ENCODE data around the gene ELK3. TPM values are rescaled to one million over a fixed set of nuclear protein-coding genes. Genes with fewer than 3 reads are reported as not detected.

Gene ELK3
- 24.2 TPM for polyA plus RNA-seq (2013, experiment 1 of 2)
- polyA plus RNA-seq (2013, experiment 2 of 2): 24.0 TPM

DNA sequence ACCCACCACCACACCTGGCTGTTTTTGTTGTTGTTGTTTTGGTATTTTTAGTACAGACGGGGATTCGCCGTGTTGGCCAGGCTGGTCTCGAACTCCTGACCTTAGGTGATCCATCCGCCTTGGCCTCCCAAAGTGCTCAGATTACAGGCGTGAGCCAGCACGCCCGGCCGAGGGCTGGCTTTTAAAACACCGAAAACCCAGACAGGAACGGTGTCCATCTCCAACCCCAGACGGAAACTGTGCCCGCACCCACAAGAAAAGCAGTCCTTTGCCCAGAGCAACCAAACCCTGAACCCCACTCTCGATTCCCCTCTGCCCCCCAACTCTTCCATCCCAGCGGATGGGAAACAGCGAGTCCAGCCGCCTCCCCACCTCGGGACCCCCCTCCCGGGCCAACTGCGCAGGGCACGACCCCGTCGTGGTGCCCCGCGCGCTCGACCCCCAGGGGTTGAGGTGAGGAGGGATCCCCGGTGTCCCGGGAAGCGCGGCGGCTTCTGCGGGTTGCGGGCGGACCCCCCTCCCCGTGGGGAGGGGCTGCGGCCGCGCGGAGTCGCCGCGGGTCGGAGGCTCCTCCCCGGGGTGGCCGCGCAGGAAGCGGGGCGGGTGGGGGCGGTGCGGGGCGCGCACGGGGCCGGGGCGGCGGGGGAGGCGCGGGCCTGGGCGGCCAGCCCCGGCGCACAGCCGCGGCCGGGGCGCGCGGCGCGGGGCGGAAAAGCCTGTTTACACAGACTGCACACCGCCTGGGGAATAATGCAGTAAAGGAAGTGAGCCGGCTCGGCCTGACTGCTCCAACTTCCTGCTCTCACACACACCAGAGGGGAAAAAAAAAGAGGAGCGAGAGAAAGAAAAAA lies at the start of gene ELK3:
Gene ELK3 (plus strand): TSS at position 651 of the 851 bp plus-strand sequence.
- peak within 1 kb of the TSS; percentile 95 for H2BK120ac ChIP-seq (ENCODE audit: low read depth, low read length)
- peaks cover 8% of the 10 kb centered on the region for H3K79me2 ChIP-seq (ENCODE audit: control insufficient read depth, insufficient read depth, low read length)
- peak within 1 kb of the TSS; percentile 41 for H2BK5ac ChIP-seq (ENCODE audit: low read length)
- no peaks in the 10 kb centered on the region for H3K27me3 ChIP-seq (ENCODE audit: insufficient read depth, low read length, poor library complexity)
- H3K4me1 ChIP-seq (ENCODE audit: control insufficient read depth, low read depth, low read length): no peaks in the 10 kb centered on the region
- peak; percentile 72 for DNase-seq
- H4K8ac ChIP-seq (ENCODE audit: low read depth, low read length): no peak within 1 kb of the TSS
- no CpG with 5 or more reads among the region's 75 CpGs for WGBS (ENCODE audit: extremely low coverage, insufficient coverage, low lambda C conversion rate)
- peak within 1 kb of the TSS; percentile 94 for H3K56ac ChIP-seq (ENCODE audit: low read length)
- no peaks in the 10 kb centered on the region for H3K36me3 ChIP-seq (ENCODE audit: control insufficient read depth, insufficient read depth, low read length)
- H4K5ac ChIP-seq (ENCODE audit: low read length): no peak within 1 kb of the TSS
- H3K4me2 ChIP-seq (ENCODE audit: low read length): peak within 1 kb of the TSS; percentile 86
- peak within 1 kb of the TSS; percentile 86 for H2BK15ac ChIP-seq (replicated peaks; ENCODE audit: low read depth)
- peak within 1 kb of the TSS; percentile 98 for H3K4ac ChIP-seq (ENCODE audit: low read depth, low read length)
- H3K79me1 ChIP-seq (ENCODE audit: low read length): peaks cover 4% of the 10 kb centered on the region
- H2AK5ac ChIP-seq (ENCODE audit: low read length): no peak within 1 kb of the TSS
- peak within 1 kb of the TSS; percentile 100 for H3K18ac ChIP-seq (ENCODE audit: low read length)
- peak within 1 kb of the TSS; percentile 87 for H3K9ac ChIP-seq (ENCODE audit: low read length)
- H3K27ac ChIP-seq (ENCODE audit: low read depth, low read length): peak within 1 kb of the TSS; percentile 76
- peak within 1 kb of the TSS; percentile 90 for H3K23ac ChIP-seq (ENCODE audit: low read length)
- H3K4me3 ChIP-seq (ENCODE audit: low read length): peak within 1 kb of the TSS; percentile 73

DNA sequence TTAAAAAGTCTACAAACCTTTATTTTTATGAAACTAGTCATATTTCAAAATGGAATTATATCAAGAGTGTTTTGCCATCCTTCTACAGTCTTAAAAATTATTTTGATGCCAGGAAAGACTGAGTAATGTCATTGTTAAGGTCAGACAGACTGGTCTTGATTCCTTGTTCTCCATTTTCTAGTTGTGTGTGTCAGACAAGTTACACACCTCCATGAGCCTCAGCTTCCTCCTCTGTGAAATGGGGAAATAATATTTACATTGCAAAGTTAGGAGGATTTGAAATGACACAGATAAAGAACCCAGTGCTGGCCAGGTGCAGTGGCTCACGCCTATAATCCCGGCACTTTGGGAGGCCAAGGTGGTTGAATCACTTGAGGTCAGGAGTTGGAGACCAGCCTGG lies 47.4 kb upstream of the ELK3 start:
- Histone ChIP-seq H2AK5ac (ENCODE audit: low read length) (no peak overlapping the region), H4K8ac (ENCODE audit: low read depth, low read length) (no peak overlapping the region), H4K5ac (ENCODE audit: low read length) (no peak overlapping the region), H3K79me2 (ENCODE audit: control insufficient read depth, insufficient read depth, low read length) (no peaks in the 10 kb centered on the region), H3K18ac (ENCODE audit: low read length) (no peak overlapping the region), H3K4me1 (ENCODE audit: control insufficient read depth, low read depth, low read length) (no peaks in the 10 kb centered on the region), H3K36me3 (ENCODE audit: control insufficient read depth, insufficient read depth, low read length) (no peaks in the 10 kb centered on the region), H3K27me3 (ENCODE audit: insufficient read depth, low read length, poor library complexity) (no peaks in the 10 kb centered on the region), H2BK120ac (ENCODE audit: low read depth, low read length) (no peak overlapping the region), H3K9ac (ENCODE audit: low read length) (no peak overlapping the region), H3K4ac (ENCODE audit: low read depth, low read length) (no peak overlapping the region), H3K56ac (ENCODE audit: low read length) (no peak overlapping the region), H3K23ac (ENCODE audit: low read length) (no peak overlapping the region), H3K4me3 (ENCODE audit: low read length) (no peak overlapping the region), H2BK5ac (ENCODE audit: low read length) (no peak overlapping the region), H3K79me1 (ENCODE audit: low read length) (no peaks in the 10 kb centered on the region), H3K27ac (ENCODE audit: low read depth, low read length) (no peak overlapping the region), H3K4me2 (ENCODE audit: low read length) (no peak overlapping the region), H2BK15ac (replicated peaks; ENCODE audit: low read depth) (no peak overlapping the region)
- no CpG with 5 or more reads among the region's 2 CpGs for whole genome bisulfite sequencing (ENCODE audit: extremely low coverage, insufficient coverage, low lambda C conversion rate)
- DNase-seq: no peak

DNA sequence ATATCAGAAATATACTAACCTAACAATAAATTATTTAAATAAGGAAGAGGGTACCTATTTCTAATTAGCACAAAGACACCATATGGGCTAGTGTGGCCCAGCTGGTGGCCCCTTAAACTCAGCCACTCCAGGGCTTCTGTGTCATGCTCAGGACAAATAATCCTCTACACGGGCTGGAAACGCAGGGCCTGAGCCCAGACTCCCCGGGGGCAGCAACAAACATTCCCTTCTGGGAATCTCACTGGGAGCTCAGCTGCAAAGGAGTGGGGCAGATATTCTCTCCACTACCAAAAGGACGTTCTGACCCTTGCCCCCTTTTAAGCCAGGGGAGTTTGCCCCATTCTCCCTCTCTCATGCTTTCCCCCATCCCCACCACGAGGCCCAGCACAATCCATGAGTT lies 43.7 kb upstream of the ELK3 start:
- H2BK15ac ChIP-seq (replicated peaks; ENCODE audit: low read depth): no peak overlapping the region
- H3K36me3 ChIP-seq (ENCODE audit: control insufficient read depth, insufficient read depth, low read length): no peaks in the 10 kb centered on the region
- H3K56ac ChIP-seq (ENCODE audit: low read length): no peak overlapping the region
- H3K79me1 ChIP-seq (ENCODE audit: low read length): no peaks in the 10 kb centered on the region
- H2BK5ac ChIP-seq (ENCODE audit: low read length): no peak overlapping the region
- DNase-seq: no peak
- no peaks in the 10 kb centered on the region for H3K79me2 ChIP-seq (ENCODE audit: control insufficient read depth, insufficient read depth, low read length)
- H3K4me1 ChIP-seq (ENCODE audit: control insufficient read depth, low read depth, low read length): no peaks in the 10 kb centered on the region
- H3K18ac ChIP-seq (ENCODE audit: low read length): no peak overlapping the region
- no peaks in the 10 kb centered on the region for H3K27me3 ChIP-seq (ENCODE audit: insufficient read depth, low read length, poor library complexity)
- H4K8ac ChIP-seq (ENCODE audit: low read depth, low read length): no peak overlapping the region
- no peak overlapping the region for H2BK120ac ChIP-seq (ENCODE audit: low read depth, low read length)
- H4K5ac ChIP-seq (ENCODE audit: low read length): no peak overlapping the region
- H3K4me3 ChIP-seq (ENCODE audit: low read length): no peak overlapping the region
- H3K9ac ChIP-seq (ENCODE audit: low read length): no peak overlapping the region
- no CpG with 5 or more reads among the region's 5 CpGs for WGBS (ENCODE audit: extremely low coverage, insufficient coverage, low lambda C conversion rate)
- H3K4ac ChIP-seq (ENCODE audit: low read depth, low read length): no peak overlapping the region
- H3K23ac ChIP-seq (ENCODE audit: low read length): no peak overlapping the region
- H2AK5ac ChIP-seq (ENCODE audit: low read length): no peak overlapping the region
- no peak overlapping the region for H3K27ac ChIP-seq (ENCODE audit: low read depth, low read length)
- H3K4me2 ChIP-seq (ENCODE audit: low read length): no peak overlapping the region

GRCh38 chr12:96152164-96152563 lies 42.0 kb upstream of the ELK3 start:
- Histone ChIP-seq H3K27ac (ENCODE audit: low read depth, low read length) (no peak overlapping the region), H3K4me2 (ENCODE audit: low read length) (no peak overlapping the region), H3K79me1 (ENCODE audit: low read length) (no peaks in the 10 kb centered on the region), H3K36me3 (ENCODE audit: control insufficient read depth, insufficient read depth, low read length) (no peaks in the 10 kb centered on the region), H3K23ac (ENCODE audit: low read length) (no peak overlapping the region), H2AK5ac (ENCODE audit: low read length) (no peak overlapping the region), H3K27me3 (ENCODE audit: insufficient read depth, low read length, poor library complexity) (no peaks in the 10 kb centered on the region), H4K8ac (ENCODE audit: low read depth, low read length) (no peak overlapping the region), H3K56ac (ENCODE audit: low read length) (no peak overlapping the region), H3K4me3 (ENCODE audit: low read length) (no peak overlapping the region), H3K9ac (ENCODE audit: low read length) (no peak overlapping the region), H3K4ac (ENCODE audit: low read depth, low read length) (no peak overlapping the region), H2BK5ac (ENCODE audit: low read length) (no peak overlapping the region), H3K79me2 (ENCODE audit: control insufficient read depth, insufficient read depth, low read length) (no peaks in the 10 kb centered on the region), H4K5ac (ENCODE audit: low read length) (no peak overlapping the region), H3K18ac (ENCODE audit: low read length) (no peak overlapping the region), H2BK120ac (ENCODE audit: low read depth, low read length) (no peak overlapping the region), H3K4me1 (ENCODE audit: control insufficient read depth, low read depth, low read length) (no peaks in the 10 kb centered on the region), H2BK15ac (replicated peaks; ENCODE audit: low read depth) (no peak overlapping the region)
- WGBS (ENCODE audit: extremely low coverage, insufficient coverage, low lambda C conversion rate): no CpG with 5 or more reads among the region's 11 CpGs
- DNase-seq: no peak

- no peak for DNase-seq
- H4K8ac ChIP-seq (ENCODE audit: low read depth, low read length): no peak overlapping the region
- no peak overlapping the region for H3K4me3 ChIP-seq (ENCODE audit: low read length)
- no peak overlapping the region for H3K18ac ChIP-seq (ENCODE audit: low read length)
- no CpG with 5 or more reads among the region's 19 CpGs for WGBS (ENCODE audit: extremely low coverage, insufficient coverage, low lambda C conversion rate)
- H3K79me2 ChIP-seq (ENCODE audit: control insufficient read depth, insufficient read depth, low read length): no peaks in the 10 kb centered on the region
- no peak overlapping the region for H4K5ac ChIP-seq (ENCODE audit: low read length)
- H2AK5ac ChIP-seq (ENCODE audit: low read length): no peak overlapping the region
- H3K9ac ChIP-seq (ENCODE audit: low read length): no peak overlapping the region
- no peak overlapping the region for H3K4me2 ChIP-seq (ENCODE audit: low read length)
- no peak overlapping the region for H3K56ac ChIP-seq (ENCODE audit: low read length)
- no peak overlapping the region for H2BK5ac ChIP-seq (ENCODE audit: low read length)
- no peaks in the 10 kb centered on the region for H3K79me1 ChIP-seq (ENCODE audit: low read length)
- no peaks in the 10 kb centered on the region for H3K27me3 ChIP-seq (ENCODE audit: insufficient read depth, low read length, poor library complexity)
- H3K27ac ChIP-seq (ENCODE audit: low read depth, low read length): no peak overlapping the region
- H3K23ac ChIP-seq (ENCODE audit: low read length): no peak overlapping the region
- no peak overlapping the region for H3K4ac ChIP-seq (ENCODE audit: low read depth, low read length)
- H2BK120ac ChIP-seq (ENCODE audit: low read depth, low read length): no peak overlapping the region
- no peaks in the 10 kb centered on the region for H3K36me3 ChIP-seq (ENCODE audit: control insufficient read depth, insufficient read depth, low read length)
- no peaks in the 10 kb centered on the region for H3K4me1 ChIP-seq (ENCODE audit: control insufficient read depth, low read depth, low read length)
- no peak overlapping the region for H2BK15ac ChIP-seq (replicated peaks; ENCODE audit: low read depth)
Observed at GRCh38 chr12:96153131-96153725, 40.9 kb upstream of the ELK3 start.
